Measurements from ENCODE around the gene RNF17. TPM values are rescaled to one million over a fixed set of nuclear protein-coding genes. Genes with fewer than 3 reads are reported as not detected.

Gene RNF17
- total RNA-seq, 1 donor from 2014 or later = not detected

- Histone ChIP-seq H3K4me3 (no peak overlapping the region), H3F3A (ENCODE audit: low read depth) (no peaks in the 10 kb centered on the region), H3K9me3 (ENCODE audit: low read depth) (no peaks in the 10 kb centered on the region), H3K9ac (no peak overlapping the region), H2AFZ (replicated peaks) (no peak overlapping the region), H3K4me1 (no peaks in the 10 kb centered on the region), H3K79me2 (ENCODE audit: low read depth) (no peaks in the 10 kb centered on the region), H3K36me3 (no peaks in the 10 kb centered on the region), H3K27ac (no peak overlapping the region), H4K20me1 (ENCODE audit: low read depth) (no peaks in the 10 kb centered on the region), H3K4me2 (no peak overlapping the region), H3K27me3 (no peaks in the 10 kb centered on the region)
- H3K36me3 Mint-ChIP-seq = no peaks in the 10 kb centered on the region
- DNase-seq (ENCODE audit: low spot score) = no peak
- H3K4me1 Mint-ChIP-seq = no peaks in the 10 kb centered on the region
- peaks cover 5% of the 10 kb centered on the region for H3K27me3 Mint-ChIP-seq (ENCODE audit: insufficient read depth, low read depth)
- no peak overlapping the region for H3K4me3 Mint-ChIP-seq
- no peak for TF ChIP-seq CTCF (IDR thresholded peaks at IDR 0.05)
- no peak for TF ChIP-seq EZH2phosphoT487 (IDR thresholded peaks at IDR 0.05)
- TF ChIP-seq EZH2 (IDR thresholded peaks at IDR 0.05) = no peak
- H3K27ac Mint-ChIP-seq = no peak overlapping the region
- no peaks in the 10 kb centered on the region for H3K9me3 Mint-ChIP-seq
Measured at GRCh38 chr13:24851546-24851945, 87.6 kb downstream of the RNF17 start.

GRCh38 chr13:24854311-24854710 is 90.3 kb downstream of the RNF17 start:
- H3K9me3 ChIP-seq (ENCODE audit: low read depth) = no peaks in the 10 kb centered on the region
- no peak overlapping the region for H3K4me2 ChIP-seq
- no peak overlapping the region for H3K27ac ChIP-seq
- H3K4me1 Mint-ChIP-seq = no peaks in the 10 kb centered on the region
- H3K36me3 Mint-ChIP-seq = no peaks in the 10 kb centered on the region
- no peaks in the 10 kb centered on the region for H4K20me1 ChIP-seq (ENCODE audit: low read depth)
- peaks cover 3% of the 10 kb centered on the region for H3K27me3 Mint-ChIP-seq (ENCODE audit: insufficient read depth, low read depth)
- no peak overlapping the region for H3K9ac ChIP-seq
- no peaks in the 10 kb centered on the region for H3K4me1 ChIP-seq
- H3K79me2 ChIP-seq (ENCODE audit: low read depth) = no peaks in the 10 kb centered on the region
- DNase-seq (ENCODE audit: low spot score) = no peak
- no peak for TF ChIP-seq CTCF (IDR thresholded peaks at IDR 0.05)
- no peak for TF ChIP-seq EZH2phosphoT487 (IDR thresholded peaks at IDR 0.05)
- TF ChIP-seq EZH2 (IDR thresholded peaks at IDR 0.05) = no peak
- no peaks in the 10 kb centered on the region for H3K27me3 ChIP-seq
- no peak overlapping the region for H3K27ac Mint-ChIP-seq
- no peak overlapping the region for H3K4me3 Mint-ChIP-seq
- no peaks in the 10 kb centered on the region for H3F3A ChIP-seq (ENCODE audit: low read depth)
- H2AFZ ChIP-seq (replicated peaks) = no peak overlapping the region
- H3K9me3 Mint-ChIP-seq = no peaks in the 10 kb centered on the region
- no peaks in the 10 kb centered on the region for H3K36me3 ChIP-seq
- no peak overlapping the region for H3K4me3 ChIP-seq

GRCh38 chr13:24858953-24859352 is 95.0 kb downstream of the RNF17 start:
- TF ChIP-seq CTCF (IDR thresholded peaks at IDR 0.05) (no peak), EZH2phosphoT487 (IDR thresholded peaks at IDR 0.05) (no peak), EZH2 (IDR thresholded peaks at IDR 0.05) (no peak)

More at GRCh38 chr13:24858953-24859352, 95.0 kb downstream of the RNF17 start:
- Histone ChIP-seq H3K79me2 (ENCODE audit: low read depth) (no peaks in the 10 kb centered on the region), H3K4me2 (no peak overlapping the region), H3K9ac (no peak overlapping the region), H3K9me3 (ENCODE audit: low read depth) (no peaks in the 10 kb centered on the region), H3K36me3 (no peaks in the 10 kb centered on the region), H3K27ac (no peak overlapping the region), H3K4me3 (no peak overlapping the region), H2AFZ (replicated peaks) (no peak overlapping the region), H3F3A (ENCODE audit: low read depth) (no peaks in the 10 kb centered on the region), H4K20me1 (ENCODE audit: low read depth) (no peaks in the 10 kb centered on the region), H3K27me3 (no peaks in the 10 kb centered on the region), H3K4me1 (no peaks in the 10 kb centered on the region)
- Mint-ChIP-seq H3K27me3 (ENCODE audit: insufficient read depth, low read depth) (no peaks in the 10 kb centered on the region), H3K4me1 (peaks cover 3% of the 10 kb centered on the region), H3K4me3 (no peak overlapping the region), H3K36me3 (no peaks in the 10 kb centered on the region), H3K27ac (no peak overlapping the region), H3K9me3 (no peaks in the 10 kb centered on the region)
- no peak for DNase-seq (ENCODE audit: low spot score)

Data from neural progenitor cell (in vitro differentiated cells).